Ovary (tissue), 3 donors: ENCODE results near the gene CACNA1A.

Experiments
- EP300 ChIP-seq: sonication (generic); formaldehyde crosslinking; IDR thresholded peaks from one replicate; pipeline ENCODE4 v1.6.1; 2017; ENCODE audit warnings: antibody characterized with exemption
- TF ChIP-seq, protein P1 (sequence below), 3 donors: fragments of 450-650 bp in 2 of 3; fragments of 200-600 bp in 1 of 3; IDR thresholded peaks; one replicate each; pipeline versions ENCODE4 v1.5.1 to v1.8.0; 2016 to 2022; ENCODE audit warnings: antibody characterized with exemption in 3 of 3, mild to moderate bottlenecking in 1 of 3
- donor health status: DM: no; HTN: no; CAD: no.

DNA sequence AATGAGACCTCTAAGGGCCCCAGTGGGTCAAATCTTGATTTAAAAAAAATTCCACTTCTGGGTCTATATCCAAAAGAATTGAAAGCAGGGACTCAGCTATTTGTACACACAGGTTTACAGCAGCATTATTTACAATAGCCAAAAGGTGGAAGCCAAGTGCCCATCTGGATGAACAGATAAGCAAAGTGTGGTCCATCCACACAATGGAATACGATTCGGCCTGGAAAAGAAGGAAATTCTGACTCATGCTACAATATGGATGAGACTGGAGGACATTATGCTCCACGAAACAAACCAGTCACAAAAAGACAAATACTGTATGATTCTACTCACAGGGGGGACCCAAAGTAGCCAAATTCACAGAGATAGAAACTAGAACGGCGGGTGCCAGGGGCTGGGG is 76.7 kb downstream of the CACNA1A start:
- TF ChIP-seq EP300 = no peak
- TF ChIP-seq, protein P1, sequence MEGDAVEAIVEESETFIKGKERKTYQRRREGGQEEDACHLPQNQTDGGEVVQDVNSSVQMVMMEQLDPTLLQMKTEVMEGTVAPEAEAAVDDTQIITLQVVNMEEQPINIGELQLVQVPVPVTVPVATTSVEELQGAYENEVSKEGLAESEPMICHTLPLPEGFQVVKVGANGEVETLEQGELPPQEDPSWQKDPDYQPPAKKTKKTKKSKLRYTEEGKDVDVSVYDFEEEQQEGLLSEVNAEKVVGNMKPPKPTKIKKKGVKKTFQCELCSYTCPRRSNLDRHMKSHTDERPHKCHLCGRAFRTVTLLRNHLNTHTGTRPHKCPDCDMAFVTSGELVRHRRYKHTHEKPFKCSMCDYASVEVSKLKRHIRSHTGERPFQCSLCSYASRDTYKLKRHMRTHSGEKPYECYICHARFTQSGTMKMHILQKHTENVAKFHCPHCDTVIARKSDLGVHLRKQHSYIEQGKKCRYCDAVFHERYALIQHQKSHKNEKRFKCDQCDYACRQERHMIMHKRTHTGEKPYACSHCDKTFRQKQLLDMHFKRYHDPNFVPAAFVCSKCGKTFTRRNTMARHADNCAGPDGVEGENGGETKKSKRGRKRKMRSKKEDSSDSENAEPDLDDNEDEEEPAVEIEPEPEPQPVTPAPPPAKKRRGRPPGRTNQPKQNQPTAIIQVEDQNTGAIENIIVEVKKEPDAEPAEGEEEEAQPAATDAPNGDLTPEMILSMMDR (IDR thresholded peaks at IDR 0.05) = no peak
